CD14-positive monocyte (primary cell): ENCODE results near the gene NUPR1. TPM values are rescaled to one million over a fixed set of nuclear protein-coding genes. Genes with fewer than 3 reads are reported as not detected.

ENCODE experiments used
- DNase-seq, 3 donors: peaks; one replicate each; pipeline ENCODE4 v3.0.0-alpha.2; 2011 to 2022
- H2AFZ ChIP-seq: 2 replicates; pipeline ENCODE4 v1.6.0; 2012; ENCODE audit warnings: mild to moderate bottlenecking, low read depth, low read length, inconsistent platforms; ENCODE audit not compliant: insufficient read depth, poor library complexity, severe bottlenecking
- H3K27ac ChIP-seq, 2 donors: 1 replicate in 1 of 2; 2 replicates in 1 of 2; pipeline ENCODE4 v1.5.1; 2012 to 2013; ENCODE audit warnings: low read length in 2 of 2, control low read depth in 1 of 2, inconsistent platforms in 1 of 2, low read depth in 1 of 2, mild to moderate bottlenecking in 1 of 2
- H3K27me3 ChIP-seq, 2 donors: one replicate each; pipeline versions ENCODE4 v1.6.0 to v1.6.1; 2011 to 2013; ENCODE audit warnings: low read length in 2 of 2; ENCODE audit not compliant: control insufficient read depth in 2 of 2, insufficient read depth in 2 of 2
- H3K36me3 ChIP-seq, 2 donors: replicated peaks in 1 of 2; 1 replicate in 1 of 2; 2 replicates in 1 of 2; pipeline versions ENCODE4 v1.5.1 to v1.6.1; 2012 to 2013; ENCODE audit warnings: low read length in 2 of 2, control low read depth in 1 of 2, inconsistent platforms in 1 of 2, mild to moderate bottlenecking in 1 of 2; ENCODE audit not compliant: insufficient read depth in 2 of 2, control insufficient read depth in 1 of 2
- H3K4me1 ChIP-seq, 2 donors: 1 replicate in 1 of 2; 2 replicates in 1 of 2; pipeline versions ENCODE4 v1.5.1 to v1.6.1; 2012 to 2013; ENCODE audit warnings: low read length in 2 of 2, control low read depth in 1 of 2, inconsistent platforms in 1 of 2, mild to moderate bottlenecking in 1 of 2, moderate library complexity in 1 of 2; ENCODE audit not compliant: insufficient read depth in 2 of 2, control insufficient read depth in 1 of 2
- H3K4me2 ChIP-seq: replicated peaks from 2 replicates; pipeline ENCODE3; 2012; ENCODE audit warnings: low read length, moderate library complexity, mild to moderate bottlenecking; ENCODE audit not compliant: poor library complexity, severe bottlenecking; ENCODE audit errors: extremely low read depth
- H3K4me3 ChIP-seq, 3 experiments: fragments of 200-600 bp in 1 of 3; sonication (generic) in 1 of 3; replicated peaks in 1 of 3; 1 replicate in 2 of 3; 2 replicates in 1 of 3; pipeline ENCODE4 v1.5.1; 2011 to 2013; ENCODE audit warnings: low read length in 3 of 3, mild to moderate bottlenecking in 3 of 3, control low read depth in 2 of 3, low read depth in 2 of 3, inconsistent platforms in 1 of 3, moderate library complexity in 1 of 3
- H3K79me2 ChIP-seq: 2 replicates; pipeline ENCODE4 v1.6.0; 2012; ENCODE audit warnings: mild to moderate bottlenecking, control low read depth, inconsistent platforms, low read length, moderate library complexity; ENCODE audit not compliant: insufficient read depth
- H3K9ac ChIP-seq: 2 replicates; pipeline ENCODE4 v1.6.0; 2017; ENCODE audit warnings: low read length, mild to moderate bottlenecking; ENCODE audit not compliant: insufficient read depth, poor library complexity, severe bottlenecking
- H3K9me3 ChIP-seq, 2 donors: replicated peaks in 1 of 2; 1 replicate in 1 of 2; 2 replicates in 1 of 2; pipeline versions ENCODE4 v1.5.1 to v1.6.1; 2012 to 2013; ENCODE audit warnings: low read length in 2 of 2, control low read depth in 1 of 2; ENCODE audit not compliant: control insufficient read depth in 1 of 2, insufficient read depth in 1 of 2
- H4K20me1 ChIP-seq: 2 replicates; pipeline ENCODE4 v1.6.0; 2012; ENCODE audit warnings: mild to moderate bottlenecking, low read length, control low read depth, moderate library complexity; ENCODE audit not compliant: insufficient read depth
- H3K27ac Mint-ChIP-seq, 7 donors: one replicate each; pipeline ENCODE4 v1.8.0; 2020; ENCODE audit warnings: mild to moderate bottlenecking in 7 of 7, mixed read lengths in 7 of 7, moderate library complexity in 6 of 7, inconsistent platforms in 2 of 7
- H3K27me3 Mint-ChIP-seq, 3 donors: one replicate each; pipeline ENCODE4 v1.8.0; 2021 to 2022; ENCODE audit warnings: low read depth in 3 of 3, mild to moderate bottlenecking in 3 of 3, mixed read lengths in 3 of 3, moderate library complexity in 3 of 3, inconsistent platforms in 1 of 3
- H3K36me3 Mint-ChIP-seq, 2 donors: one replicate each; pipeline ENCODE4 v1.8.0; 2020; ENCODE audit warnings: mixed read lengths in 2 of 2, inconsistent platforms in 1 of 2, mild to moderate bottlenecking in 1 of 2
- H3K4me1 Mint-ChIP-seq: one replicate; pipeline ENCODE4 v1.8.0; 2020; ENCODE audit warnings: mild to moderate bottlenecking, mixed read lengths
- H3K4me3 Mint-ChIP-seq, 2 donors: one replicate each; pipeline ENCODE4 v1.8.0; 2020; ENCODE audit warnings: mild to moderate bottlenecking in 2 of 2, mixed read lengths in 2 of 2, moderate library complexity in 1 of 2
- H3K9me3 Mint-ChIP-seq, 7 donors: one replicate each; pipeline ENCODE4 v1.8.0; 2020 to 2022; ENCODE audit warnings: mixed read lengths in 7 of 7, mild to moderate bottlenecking in 6 of 7, moderate library complexity in 6 of 7, inconsistent platforms in 2 of 7
- CTCF ChIP-seq: fragments of 200-600 bp; IDR thresholded peaks from one replicate; pipeline ENCODE4 v1.8.0; 2022; ENCODE audit warnings: antibody characterized with exemption, mild to moderate bottlenecking
- WGBS: methylation state at CpG from one replicate; pipeline ENCODE4 v1.1.5; 2013; ENCODE audit warnings: missing lambda C conversion rate; ENCODE audit not compliant: insufficient coverage; 5-methylcytosine and 5-hydroxymethylcytosine counted together
- intact Hi-C, 2 donors: fragments of 100-400 bp; cut with micrococcal nuclease; formaldehyde crosslinking; loops; one replicate each; pipeline versions ENCODE4 v1.15.0 to v1.15.1; 2023
- polyA plus RNA-seq, 3 donors: library from polyadenylated mRNA; depleted of rRNA in 1 of 3; unstranded in 2 of 3; stranded (reverse) in 1 of 3; fragments of 300-500 nt in 2 of 3; fragments of >200 nt in 1 of 3; fragmentation: Illumina TruSeq in 2 of 3; gene quantifications; 1 replicate in 2 of 3; 2 replicates in 1 of 3; pipeline ENCODE4 v1.2.3, GENCODE V29; 2012 to 2021

NUPR1 gene
- polyA plus RNA-seq, 3 donors, result 0.01 to 1.9 TPM; not detected in 1

- 96% methylated on average over 5 of the region's 8 CpGs for WGBS
- intact Hi-C loops, result no loop called here
- peaks cover 80 to 96% of the 10 kb centered on the region in 2 donors for H3K36me3 Mint-ChIP-seq
These were observed 48.6 kb upstream of the NUPR1 start for GRCh38 chr16:28587386-28587785.

GRCh38 chr16:28586466-28586865, 47.7 kb upstream of the NUPR1 start:
- no peaks in the 10 kb centered on the region for H3K4me1 ChIP-seq
- H3K36me3 Mint-ChIP-seq, result peaks cover 79 to 94% of the 10 kb centered on the region in 2 donors
- intact Hi-C loops, result no loop called here
- no peaks in the 10 kb centered on the region for H3K27me3 ChIP-seq
- no peak overlapping the region for H3K4me3 ChIP-seq
- peaks cover 0 to 4% (median 3%) of the 10 kb centered on the region in 3 donors for H3K27me3 Mint-ChIP-seq
- TF ChIP-seq CTCF, result no peak
- H4K20me1 ChIP-seq, result no peaks in the 10 kb centered on the region
- H3K79me2 ChIP-seq, result no peaks in the 10 kb centered on the region
- H3K9me3 ChIP-seq, result no peaks in the 10 kb centered on the region
- peaks cover 55 to 97% of the 10 kb centered on the region in 2 donors for H3K36me3 ChIP-seq
- no peaks in the 10 kb centered on the region for H3K9me3 Mint-ChIP-seq
- no peak overlapping the region for H3K9ac ChIP-seq
- no peak for DNase-seq
- no peaks in the 10 kb centered on the region for H3K4me1 Mint-ChIP-seq
- H3K4me2 ChIP-seq, result no peak overlapping the region
- H2AFZ ChIP-seq, result no peak overlapping the region
- H3K4me3 Mint-ChIP-seq, result no peak overlapping the region
- H3K27ac Mint-ChIP-seq, result peak overlapping the region in 1 of 7 donors; percentile 56
- 100% methylated on average over 2 of the region's 3 CpGs for WGBS
- no peak overlapping the region for H3K27ac ChIP-seq

More at GRCh38 chr16:28587386-28587785, 48.6 kb upstream of the NUPR1 start:
- no peak overlapping the region for H3K4me3 ChIP-seq
- H3K27me3 ChIP-seq, result no peaks in the 10 kb centered on the region
- Mint-ChIP-seq H3K27me3 (peaks cover 0 to 4% (median 3%) of the 10 kb centered on the region in 3 donors), H3K27ac (no peak overlapping the region), H3K9me3 (no peaks in the 10 kb centered on the region), H3K4me3 (no peak overlapping the region), H3K4me1 (no peaks in the 10 kb centered on the region)
- H2AFZ ChIP-seq, result no peak overlapping the region
- no peaks in the 10 kb centered on the region for H4K20me1 ChIP-seq
- no peaks in the 10 kb centered on the region for H3K9me3 ChIP-seq
- H3K4me2 ChIP-seq, result no peak overlapping the region
- TF ChIP-seq CTCF, result no peak
- no peak for DNase-seq
- no peaks in the 10 kb centered on the region for H3K4me1 ChIP-seq
- H3K27ac ChIP-seq, result no peak overlapping the region
- H3K79me2 ChIP-seq, result no peaks in the 10 kb centered on the region
- peaks cover 57 to 97% of the 10 kb centered on the region in 2 donors for H3K36me3 ChIP-seq
- H3K9ac ChIP-seq, result no peak overlapping the region
